ENCODE data around the gene BCL6.

BCL6 gene

DNA sequence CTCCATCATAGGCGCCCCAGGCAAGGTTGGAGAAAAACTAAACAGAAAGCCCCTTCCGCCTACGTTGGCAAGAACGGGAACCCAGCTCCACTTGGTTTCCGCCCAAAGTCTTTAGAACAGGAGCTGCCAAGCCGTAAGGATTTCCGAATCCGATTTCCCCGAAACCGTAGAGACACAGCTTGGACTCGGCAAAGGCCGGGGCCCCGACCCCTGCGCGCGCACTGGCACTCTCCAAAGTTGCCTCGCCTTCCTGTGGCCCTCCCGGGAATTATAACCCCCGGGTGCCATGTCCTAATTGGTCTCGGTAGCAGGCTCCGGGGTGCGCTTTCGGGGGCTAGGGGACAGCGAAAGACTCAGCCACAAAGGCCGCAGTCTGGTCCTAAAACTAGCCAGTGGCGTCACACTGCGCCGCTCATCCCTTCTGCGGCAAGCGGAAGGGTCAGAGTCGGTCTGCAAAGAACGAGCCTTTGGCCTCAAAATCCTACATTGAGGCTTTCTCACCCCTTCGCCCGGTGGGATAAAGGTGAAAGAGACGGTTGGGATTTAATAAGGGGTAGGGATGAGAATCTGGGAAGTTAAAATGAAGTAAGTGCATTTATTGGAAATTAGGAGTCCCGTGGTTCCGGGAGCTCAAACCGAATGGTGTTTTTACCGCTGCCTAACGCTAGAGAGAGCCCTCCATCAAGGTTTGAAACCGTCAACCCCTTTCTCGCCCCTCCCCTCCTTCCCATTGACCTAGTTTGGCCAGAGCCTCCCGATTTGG lies 6.8 kb downstream of the BCL6 start:
- DNase-seq = peak; percentile 95

DNA sequence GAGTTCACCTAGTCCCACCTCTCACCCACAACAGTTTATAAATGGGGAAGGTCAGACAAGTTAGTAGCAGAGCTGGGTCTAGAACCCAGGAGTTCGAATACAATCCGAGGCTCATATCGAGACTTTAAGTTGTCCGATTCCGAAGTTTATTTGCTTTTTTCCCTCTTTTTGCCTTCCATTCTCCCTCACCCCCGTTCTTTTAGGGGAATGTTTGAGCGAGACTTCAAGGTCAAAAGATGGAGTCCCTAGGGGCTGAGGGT lies 7.3 kb downstream of the BCL6 start:
- DNase-seq = no peak

DNA sequence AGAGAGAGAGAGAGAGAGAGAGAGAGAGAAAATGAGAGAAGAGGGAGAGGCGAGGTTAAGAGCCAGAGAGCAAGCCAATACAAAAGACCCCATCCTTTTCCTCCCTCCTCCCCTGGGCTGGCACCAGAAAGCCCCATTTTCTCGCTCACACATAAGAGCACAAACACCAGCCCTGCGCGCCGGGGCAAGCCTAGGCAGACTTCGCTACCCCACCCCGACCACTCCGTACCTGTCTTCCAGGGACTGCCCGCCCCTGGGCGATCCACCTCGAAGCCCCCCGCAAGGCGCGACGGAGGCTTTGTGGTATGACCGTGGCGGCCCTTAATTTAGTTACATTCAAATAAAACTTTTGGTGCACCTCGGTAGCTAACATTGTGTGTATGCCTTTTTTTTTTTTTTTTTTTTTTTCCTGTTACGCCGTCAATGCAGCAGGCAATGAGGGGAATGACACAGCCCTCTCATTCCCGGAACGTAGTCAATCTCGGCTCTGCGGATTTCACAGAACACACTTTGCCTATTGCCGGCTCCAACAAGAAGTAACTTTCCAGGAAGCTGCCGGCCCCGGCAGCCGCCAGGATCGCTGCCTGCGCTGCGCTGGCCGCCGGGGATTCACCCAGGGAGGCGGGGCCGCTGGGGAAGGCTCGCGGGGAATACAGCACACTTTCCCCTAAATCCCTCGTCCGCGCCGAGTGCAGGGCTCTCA lies 7.7 kb downstream of the BCL6 start:
- DNase-seq = peak; percentile 32

DNA sequence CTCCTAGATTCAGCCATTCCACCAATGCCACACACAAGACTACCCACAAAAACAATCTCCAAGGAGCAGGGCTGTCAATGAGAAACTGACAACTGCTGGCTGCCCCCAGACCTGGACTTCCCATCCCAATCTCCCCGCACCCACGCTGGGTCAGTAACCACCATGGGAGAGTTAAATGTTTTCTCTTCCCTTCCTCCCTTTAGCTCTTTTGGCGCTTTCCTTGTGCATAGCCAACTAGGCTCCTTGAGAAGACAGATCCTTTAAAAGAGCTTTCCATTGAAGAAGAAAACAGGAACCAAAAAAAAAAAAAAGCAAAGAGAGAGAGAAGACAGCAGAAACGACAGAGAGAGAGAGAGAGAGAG lies 8.3 kb downstream of the BCL6 start:
- DNase-seq = peak; percentile 10

DNA sequence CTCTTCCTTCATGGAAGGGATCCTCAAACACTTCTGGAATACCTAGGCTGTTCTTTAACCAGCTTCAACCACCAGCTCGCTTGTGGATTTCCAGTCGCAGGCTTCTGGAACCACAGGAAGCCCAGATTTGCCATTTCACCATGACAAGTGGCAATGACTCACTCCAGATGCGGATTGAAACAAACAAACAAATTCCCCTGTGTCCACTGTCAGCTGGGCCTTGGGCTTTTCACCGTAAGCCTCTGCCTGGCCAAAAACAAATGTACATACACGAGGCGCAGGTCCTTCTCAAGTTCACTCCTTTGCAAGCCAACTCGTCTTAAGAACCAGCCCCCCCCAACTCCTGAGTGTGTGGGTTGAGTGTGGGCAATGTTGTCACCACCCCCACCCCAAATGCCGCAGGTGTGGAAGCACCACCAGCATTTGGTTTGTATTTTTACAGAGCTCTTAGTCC lies 8.8 kb downstream of the BCL6 start:
- peak; percentile 11 for DNase-seq

DNA sequence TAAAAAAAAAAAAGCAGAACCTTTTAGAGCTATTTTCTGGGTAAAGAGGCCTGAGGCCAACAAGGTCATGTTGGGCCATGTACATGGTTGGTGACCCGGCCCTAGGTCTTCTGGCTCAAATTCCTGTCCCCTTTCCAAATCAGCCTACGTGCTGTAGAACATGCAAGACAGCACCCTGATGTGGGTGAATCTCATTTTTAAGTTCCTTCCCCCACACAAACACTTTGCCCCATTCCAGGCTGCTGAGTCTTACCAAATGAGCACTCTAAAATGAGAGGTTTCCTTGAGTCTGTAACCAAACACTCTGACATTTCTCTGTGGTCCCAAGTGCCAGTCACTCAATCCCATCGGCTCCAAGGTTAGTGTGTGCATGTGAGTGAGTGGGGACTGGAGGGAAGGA lies 9.4 kb downstream of the BCL6 start:
- DNase-seq = no peak

DNA sequence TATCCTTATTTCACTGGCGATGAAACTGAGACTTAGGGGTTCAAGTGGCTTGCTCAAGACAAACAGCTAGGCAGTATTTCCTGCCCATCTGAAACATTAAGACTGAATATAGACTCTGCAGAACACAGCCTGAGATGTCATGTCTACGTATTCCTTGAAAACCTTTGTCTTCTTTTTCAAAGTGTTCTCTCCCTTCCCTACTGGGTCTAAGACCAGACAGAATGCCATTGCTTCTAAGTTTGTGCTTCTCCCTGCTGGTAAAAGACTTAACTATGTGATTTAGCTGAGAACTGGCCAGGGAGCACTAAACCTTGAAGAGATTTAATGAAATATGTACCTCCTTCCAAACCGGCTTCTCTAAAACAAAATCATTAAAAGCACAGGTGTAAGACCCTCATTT lies 9.9 kb downstream of the BCL6 start:
- no peak for DNase-seq

DNA sequence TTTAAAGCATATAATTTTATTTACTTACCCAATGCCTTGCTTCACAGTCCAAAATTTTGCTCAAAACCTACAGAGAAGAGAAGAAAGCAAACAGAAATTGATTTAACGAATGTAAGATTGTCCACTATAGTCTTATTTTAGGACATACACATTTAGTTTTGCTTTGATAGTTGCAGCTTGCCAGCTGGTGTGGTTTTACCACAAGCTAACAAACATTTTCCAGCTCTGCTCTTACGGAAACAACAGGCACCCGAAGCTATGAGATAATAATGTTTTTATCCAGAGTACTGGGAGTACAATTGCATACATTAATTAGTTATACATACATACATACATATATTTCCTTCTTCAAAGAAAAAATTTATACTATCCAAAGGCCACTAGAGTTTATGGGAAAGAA lies 10.4 kb downstream of the BCL6 start:
- no peak for DNase-seq

DNA sequence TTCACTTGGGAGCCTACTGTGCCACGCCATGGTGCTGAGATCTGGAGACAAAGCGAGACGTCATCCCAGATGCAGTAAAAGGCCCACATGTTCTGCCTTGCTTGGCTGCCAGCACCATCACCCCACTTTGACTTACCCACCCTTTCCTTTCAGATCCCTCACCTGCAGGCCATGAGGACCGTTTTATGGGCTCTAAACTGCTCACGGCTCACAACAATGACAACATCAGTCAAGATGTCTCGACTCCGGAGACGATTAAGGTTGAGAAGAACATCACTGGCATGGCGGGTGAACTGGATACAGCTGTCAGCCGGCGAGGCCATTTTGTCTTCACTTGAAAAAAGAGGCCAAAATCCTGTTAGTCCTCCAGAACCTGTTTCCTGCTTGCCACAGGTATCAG lies 11.9 kb downstream of the BCL6 start:
- DNase-seq = no peak

DNA sequence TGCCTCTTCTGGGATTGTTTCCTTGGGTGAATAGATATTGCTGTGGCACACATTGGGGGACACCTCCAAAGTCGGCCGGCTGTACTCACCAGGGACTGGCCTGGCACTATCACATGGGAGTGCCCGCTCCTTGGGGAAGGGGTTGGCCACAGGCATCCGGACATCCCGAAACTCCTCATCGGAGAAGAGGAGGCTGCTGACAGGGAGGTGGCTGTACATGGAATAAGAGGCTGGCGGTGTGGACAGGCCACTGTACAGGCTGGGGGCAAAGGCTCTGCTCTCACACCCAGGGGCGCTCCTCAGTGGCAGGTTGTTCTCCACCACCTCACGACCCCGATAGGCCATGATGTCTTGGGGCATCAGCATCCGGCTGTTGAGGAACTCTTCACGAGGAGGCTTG lies 15.7 kb downstream of the BCL6 start:
- DNase-seq = no peak

DNA sequence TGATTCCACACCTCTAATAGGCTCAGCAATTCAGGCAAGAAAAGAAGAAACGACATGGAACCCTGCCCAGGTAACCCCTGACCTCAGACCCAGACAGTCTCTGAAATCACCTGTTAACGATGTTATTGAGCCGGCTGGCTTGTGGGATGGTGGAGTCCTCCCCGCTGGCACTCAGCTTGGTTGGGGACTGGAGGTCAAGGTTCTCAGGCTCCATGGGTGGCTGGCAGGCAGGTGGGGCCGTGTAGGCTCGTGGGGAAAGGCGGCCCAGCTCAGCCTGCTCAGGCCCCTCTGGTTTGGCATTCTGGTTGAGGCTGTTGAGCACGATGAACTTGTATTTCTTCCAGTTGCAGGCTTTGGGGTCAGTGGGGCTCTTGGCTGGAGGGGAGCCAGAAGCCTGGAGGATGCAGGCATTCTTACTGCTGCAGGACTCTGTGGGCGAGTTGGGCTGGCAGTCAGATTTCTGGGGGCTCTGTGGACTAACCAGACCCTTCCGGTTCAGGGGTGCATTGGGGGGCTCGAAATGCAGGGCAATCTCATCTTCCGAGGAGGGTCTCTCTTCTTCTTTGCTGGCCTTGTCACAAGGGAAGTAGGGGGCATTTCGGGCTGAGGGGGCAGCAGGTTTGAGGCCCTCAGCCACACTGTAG lies 16.2 kb downstream of the BCL6 start:
- no peak for DNase-seq

DNA sequence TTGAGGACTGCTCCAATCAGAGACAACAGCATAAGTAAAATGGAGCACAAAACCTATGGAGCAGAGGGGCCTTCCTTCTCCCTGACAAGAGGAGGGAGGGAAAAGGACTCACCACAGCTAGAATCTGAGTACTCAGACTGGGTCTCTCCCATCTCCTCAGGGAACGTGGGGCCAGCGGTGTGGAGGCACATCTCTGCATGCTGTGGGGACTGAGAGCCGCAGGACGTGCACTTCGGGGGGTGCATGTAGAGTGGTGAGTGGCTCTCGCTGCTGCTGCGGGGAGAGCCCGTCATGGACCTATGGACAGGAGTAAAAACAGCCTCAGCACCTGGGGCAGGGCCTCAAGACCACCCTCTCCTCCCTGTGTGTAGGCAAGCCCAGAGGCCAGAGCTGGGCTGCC lies 17.0 kb downstream of the BCL6 start:
- DNase-seq = no peak

DNA sequence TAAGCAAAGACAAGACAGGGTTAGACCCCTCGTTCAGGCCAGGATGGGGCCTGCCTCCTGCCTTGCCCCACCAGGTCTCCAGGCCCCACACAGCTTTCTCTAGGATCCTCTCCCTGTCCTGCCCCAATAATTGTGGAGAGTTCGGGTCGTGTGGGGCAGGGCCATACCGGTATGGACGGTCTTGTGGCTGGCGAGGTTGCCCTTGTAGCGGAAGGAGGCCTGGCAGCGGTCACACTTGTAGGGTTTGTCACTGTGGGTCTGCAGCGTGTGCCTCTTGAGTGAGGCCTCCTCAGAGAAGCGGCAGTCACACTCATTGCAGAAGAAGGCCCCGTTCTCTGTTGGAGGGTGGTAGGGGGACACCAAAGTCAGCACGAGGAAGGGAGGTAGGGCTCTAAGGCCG lies 18.7 kb downstream of the BCL6 start:
- no peak for DNase-seq

DNA sequence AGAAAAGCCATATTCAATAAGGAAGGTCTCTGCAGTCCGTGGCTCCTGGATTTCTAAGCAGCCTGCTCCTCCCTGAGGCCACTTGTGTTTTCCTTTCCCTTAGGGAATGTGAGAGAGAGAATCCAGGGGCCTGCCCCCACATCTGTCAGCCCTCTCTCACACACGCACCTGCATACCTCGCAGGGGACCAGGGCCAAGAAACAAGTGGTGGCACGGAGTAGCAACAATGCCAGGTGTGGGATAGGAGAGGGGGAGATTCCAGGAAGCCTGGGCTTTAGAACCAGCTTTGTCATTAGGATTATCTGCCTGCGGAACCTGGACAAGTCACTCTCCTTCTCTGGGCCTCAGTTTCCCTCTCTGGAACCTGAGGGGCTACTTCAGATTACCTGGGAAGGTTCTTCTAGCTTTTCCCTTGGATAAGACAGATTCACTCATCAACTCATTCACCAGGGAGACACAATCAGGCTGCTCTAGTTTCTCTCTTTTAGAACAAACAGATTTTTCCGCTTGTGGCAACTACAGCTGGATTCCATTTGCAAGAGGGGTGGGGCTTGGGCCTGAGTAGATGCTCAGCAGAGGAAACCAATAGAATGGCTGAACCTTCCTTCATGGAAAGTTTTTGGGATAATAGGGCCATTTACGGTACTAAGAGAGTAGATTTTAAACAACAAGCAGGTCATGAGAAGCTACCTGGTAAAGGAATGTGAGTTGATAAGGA lies 19.5 kb downstream of the BCL6 start:
- DNase-seq = no peak

DNA sequence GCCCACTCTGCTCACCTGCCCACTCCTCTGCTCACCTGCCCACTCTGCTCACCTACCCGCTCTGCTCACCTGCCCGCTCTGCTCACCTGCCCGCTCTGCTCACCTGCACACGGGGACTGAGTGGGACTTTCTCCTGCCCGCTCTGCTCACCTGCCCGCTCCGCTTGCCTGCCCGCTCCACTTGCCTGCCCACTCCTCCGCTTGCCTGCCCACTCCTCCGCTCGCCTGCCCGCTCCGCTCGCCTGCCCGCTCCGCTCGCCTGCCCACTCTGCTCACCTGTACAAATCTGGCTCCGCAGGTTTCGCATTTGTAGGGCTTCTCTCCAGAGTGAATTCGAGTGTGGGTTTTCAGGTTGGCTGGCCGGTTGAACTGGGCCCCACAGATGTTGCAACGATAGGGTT lies 20.0 kb downstream of the BCL6 start:
- DNase-seq = no peak

DNA sequence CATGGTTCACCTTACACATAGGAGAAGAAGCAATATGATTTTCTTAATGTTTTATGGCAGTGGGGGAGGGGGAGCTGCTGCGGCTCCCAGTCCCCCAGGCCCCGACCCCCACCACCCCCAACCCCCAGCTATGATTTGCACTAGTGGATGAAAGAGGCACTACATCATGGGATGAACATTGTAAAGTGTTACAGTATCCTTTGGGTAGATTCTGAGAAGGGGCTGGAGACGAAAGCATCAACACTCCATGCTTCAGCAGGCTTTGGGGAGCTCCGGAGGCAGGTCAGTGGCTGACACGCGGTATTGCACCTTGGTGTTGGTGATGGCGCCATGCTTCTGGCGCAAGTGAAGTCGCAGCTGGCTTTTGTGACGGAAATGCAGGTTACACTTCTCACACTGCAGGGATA lies 23.1 kb downstream of the BCL6 start:
- no peak for DNase-seq

DNA sequence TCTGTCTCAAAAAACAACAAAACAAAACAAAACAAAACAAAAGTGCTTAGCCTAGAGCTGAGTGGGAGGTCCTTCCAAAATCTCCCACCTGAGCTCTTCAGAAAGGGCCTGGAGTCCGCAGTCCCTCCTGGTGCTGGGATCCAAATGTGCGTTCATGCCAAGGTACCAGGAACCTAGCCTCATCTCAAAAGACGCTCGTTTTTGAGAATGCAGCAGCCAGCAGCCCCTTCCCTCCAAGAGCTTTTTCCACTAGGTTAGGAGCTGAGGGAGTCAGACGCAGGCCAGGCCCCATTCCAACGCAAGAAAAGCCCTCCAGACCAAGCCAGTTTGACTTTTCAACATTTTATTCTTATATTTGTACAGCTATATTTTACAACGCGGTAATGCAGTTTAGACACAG lies 24.2 kb downstream of the BCL6 start:
- DNase-seq = no peak

DNA sequence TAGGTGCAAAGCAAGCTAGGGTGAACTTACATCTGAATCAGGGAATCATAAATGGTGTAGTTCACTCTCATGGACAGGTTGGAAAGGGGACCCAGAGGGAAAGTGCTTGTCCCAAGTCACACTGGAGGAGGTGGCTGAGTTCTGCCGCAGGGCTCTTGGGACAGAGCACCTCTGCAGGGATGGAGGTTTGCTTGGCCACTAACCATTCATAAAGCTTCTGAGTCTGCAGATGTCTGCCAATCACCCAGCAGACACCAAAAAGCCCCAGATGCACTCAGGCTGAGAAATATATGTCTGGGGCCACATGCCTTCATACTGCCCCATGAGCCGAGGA lies 25.0 kb downstream of the BCL6 start:
- no peak for DNase-seq

DNA sequence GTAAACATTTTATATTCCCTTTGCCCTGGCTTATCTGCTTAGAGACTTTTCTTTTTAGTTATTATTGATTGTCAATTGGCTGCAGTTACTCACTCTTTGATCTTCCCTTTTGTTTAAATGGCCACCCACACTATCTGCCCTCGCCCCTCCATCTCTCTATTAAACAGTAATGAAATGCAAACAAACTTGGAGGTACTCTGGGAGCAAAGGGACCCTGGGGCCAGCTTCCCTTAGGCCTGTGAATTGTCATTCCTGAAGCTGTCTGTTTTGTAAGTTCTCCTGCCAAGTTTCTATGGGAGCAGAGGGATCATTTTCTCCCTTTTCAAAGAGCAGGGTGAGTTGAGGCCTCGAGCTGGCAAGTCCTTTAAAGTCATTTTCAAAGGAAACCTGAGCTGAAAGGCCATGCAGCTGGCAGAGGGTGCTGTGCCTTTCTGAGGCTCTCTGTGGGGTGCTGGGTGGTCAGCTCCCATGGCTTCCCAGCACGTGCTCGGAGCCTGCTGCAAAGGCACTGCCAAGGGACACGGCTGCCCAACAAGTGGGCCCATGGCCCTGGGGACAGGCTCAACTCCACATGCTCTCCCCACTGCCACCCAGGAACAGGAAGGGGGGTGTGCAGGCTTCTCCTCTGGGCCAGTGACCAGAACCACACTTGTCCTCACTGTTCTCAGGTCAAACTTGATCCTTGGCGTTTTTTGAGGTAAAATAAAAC lies 25.5 kb downstream of the BCL6 start:
- DNase-seq = no peak

DNA sequence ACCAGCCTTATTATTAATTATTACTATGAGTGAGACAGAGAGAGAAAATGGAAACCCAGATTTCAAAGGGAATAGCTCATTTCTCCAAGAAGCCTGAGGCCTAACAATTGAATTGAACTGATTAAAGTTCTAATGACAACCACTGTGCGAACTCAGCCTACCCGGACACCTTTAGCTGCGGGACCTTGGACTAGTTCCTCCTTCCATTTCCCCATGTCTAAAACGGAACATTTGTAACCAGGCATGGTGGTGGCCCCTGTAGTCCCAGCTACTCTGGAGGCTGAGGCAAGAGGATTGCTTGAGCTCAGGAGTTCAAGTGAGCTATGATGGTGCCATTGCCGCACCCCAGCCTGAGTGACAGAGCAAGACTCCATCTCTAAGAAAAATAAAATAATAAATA lies 26.5 kb downstream of the BCL6 start:
- DNase-seq = no peak

DNA sequence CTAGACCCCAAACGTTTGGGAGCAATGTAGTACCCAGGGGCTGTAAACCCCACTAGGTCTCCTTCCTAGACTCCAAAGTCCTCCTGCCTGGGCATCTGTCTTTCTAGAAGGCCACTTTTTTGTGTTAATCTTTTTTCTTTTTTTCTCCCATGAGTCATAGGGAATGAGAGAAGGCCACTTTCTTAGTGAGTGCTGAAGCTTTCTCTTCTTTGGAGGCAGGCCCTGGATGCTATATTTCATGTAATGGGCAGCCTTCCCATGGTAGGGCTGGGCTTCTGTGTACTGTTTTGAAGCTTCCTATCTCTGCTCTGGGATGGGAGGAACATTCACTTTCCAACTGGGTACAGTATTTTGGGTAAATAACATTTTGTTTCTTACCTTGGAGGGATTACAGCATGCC lies 27.7 kb downstream of the BCL6 start:
- DNase-seq = no peak

DNA sequence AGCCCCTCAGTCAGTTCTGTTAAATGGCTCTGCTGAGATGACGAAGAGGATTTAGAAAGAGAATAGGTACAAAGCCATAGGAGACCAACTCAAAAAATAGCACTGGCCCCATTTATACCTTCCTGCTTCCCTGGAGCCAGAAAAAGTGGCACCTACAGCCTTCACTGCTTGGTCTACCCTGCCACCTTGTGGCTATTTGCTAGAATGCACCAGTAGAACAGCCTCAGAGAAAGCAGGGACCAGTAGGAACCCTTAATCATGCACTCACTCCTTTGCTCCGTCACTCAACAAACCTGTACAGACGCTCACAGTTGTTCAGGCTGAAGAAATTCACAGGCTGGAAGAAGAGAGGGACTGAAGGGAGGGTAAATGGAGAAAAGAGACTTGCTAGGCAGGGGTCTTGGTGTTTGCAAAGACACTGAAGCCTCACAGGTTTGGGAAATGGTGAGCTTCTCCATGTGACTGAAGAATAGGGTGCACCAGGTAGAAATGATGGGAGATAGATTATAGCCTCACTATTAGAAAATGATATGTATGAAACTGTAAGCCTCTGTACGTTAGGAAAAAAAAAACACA lies 30.8 kb downstream of the BCL6 start:
- DNase-seq = peak; percentile 85

DNA sequence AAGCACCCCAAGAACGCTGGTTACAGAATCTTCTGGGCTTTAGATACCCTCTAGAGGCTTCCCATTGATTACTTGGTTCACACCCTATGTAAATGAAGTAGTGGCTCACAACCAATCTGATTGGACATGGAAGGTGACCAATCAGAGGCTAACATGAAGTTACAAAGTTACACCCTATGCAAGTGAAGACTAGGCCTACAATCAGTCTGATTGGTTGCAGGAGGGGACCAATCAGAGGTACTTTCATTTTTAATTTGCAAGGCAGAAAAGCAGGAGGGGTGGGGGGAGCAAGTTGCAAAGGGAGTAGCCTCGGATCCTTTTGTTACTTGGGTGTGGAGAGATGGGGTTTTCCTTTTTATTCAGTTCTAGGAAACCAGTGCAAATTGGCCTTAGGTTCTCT lies 31.8 kb downstream of the BCL6 start:
- peak; percentile 46 for DNase-seq

Data from hematopoietic multipotent progenitor cell treated with erythropoietin and hydrocortisone succinate and interleukin-3 and kit ligand, for 6 days (in vitro differentiated cells).